22Rv1 (cell line): ENCODE measurements around the gene NBDY.
"Not testable (repeated sequence)": the region's sequence is repeated elsewhere in the genome, so short reads cannot be mapped to it uniquely, and the experiment has no call there.

Source experiments
- H3K27ac ChIP-seq: fragments of 450-650 bp; 2 replicates; pipeline ENCODE4 v1.5.1; 2017
- ZFX ChIP-seq: fragments of 450-650 bp; IDR thresholded peaks from 2 replicates; pipeline ENCODE4 v1.6.1; 2017; ENCODE audit warnings: antibody characterized with exemption, borderline replicate concordance
- TF ChIP-seq, protein P1 (sequence below): fragments of 450-650 bp; IDR thresholded peaks from 2 replicates; pipeline ENCODE4 v1.5.1; 2017; ENCODE audit warnings: mild to moderate bottlenecking

NBDY gene

DNA sequence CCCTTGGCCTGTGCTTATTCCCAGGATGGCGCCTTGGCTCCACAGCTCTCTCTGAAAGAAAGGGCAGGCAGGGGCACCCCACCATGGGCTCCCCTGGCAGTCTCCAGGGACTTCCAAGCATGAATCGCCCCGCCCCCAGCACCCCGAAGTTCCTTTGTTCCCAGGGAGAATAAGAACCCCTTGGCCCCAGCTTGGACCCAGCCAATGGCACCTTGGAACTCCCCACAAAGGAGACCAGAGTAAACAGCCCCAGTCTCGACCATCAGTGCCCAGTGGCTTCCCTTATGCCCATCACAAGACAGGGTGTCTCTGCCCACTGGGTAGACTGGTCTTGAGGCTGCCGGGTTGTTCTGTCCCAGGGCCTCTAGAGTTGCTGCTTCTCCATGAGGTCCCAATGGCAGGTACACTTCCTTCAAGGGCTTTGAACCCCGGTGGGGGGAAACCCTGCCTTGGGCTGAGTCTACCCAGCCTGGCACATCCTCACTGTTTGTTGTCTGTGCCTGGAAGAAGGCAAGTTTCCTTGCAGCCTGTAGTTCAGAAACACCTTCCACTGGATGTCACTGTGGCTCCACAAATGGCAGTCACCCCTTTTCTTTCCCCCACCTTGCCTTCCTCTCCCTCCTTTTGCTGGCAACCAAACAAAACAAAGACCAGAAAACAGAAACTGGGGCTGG is 30.8 kb downstream of the NBDY start:
- TF ChIP-seq ZFX, result no peak
- TF ChIP-seq, protein P1, sequence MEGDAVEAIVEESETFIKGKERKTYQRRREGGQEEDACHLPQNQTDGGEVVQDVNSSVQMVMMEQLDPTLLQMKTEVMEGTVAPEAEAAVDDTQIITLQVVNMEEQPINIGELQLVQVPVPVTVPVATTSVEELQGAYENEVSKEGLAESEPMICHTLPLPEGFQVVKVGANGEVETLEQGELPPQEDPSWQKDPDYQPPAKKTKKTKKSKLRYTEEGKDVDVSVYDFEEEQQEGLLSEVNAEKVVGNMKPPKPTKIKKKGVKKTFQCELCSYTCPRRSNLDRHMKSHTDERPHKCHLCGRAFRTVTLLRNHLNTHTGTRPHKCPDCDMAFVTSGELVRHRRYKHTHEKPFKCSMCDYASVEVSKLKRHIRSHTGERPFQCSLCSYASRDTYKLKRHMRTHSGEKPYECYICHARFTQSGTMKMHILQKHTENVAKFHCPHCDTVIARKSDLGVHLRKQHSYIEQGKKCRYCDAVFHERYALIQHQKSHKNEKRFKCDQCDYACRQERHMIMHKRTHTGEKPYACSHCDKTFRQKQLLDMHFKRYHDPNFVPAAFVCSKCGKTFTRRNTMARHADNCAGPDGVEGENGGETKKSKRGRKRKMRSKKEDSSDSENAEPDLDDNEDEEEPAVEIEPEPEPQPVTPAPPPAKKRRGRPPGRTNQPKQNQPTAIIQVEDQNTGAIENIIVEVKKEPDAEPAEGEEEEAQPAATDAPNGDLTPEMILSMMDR, result no peak
- H3K27ac ChIP-seq, result no peak overlapping the region

DNA sequence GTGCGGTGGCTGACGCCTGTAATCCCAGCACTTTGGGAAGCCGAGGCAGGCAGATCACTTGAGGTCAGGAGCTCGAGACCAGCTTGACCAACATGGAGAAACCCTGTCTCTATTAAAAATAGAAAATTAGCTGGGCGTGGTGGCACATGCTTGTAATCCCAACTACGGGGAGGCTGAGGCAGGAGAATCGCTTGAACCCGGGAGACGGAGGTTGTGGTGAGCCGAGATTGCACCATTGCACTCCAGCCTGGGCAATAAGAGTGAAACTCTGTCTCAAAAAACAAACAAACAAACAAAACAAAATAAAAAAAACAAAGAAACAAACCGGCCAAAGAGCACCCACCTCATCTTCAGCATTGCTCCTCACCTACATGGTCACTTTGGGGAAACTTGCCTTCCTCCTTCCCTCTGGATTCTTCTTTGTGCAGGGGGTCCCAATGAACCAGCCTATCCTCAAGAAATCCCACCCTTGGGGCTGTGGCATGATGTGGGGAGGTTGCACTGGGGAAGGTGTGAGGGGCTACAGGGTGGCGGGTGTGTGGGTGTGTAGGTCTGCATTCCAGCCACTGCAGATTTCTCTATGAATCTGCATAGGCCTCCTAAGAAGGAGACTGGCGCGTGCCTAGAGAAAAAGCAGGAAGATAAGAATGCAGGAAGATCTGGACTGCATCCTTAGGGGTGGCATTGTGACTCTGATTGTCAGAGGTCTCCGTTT is 31.5 kb downstream of the NBDY start:
- not testable (repeated sequence) for H3K27ac ChIP-seq

DNA sequence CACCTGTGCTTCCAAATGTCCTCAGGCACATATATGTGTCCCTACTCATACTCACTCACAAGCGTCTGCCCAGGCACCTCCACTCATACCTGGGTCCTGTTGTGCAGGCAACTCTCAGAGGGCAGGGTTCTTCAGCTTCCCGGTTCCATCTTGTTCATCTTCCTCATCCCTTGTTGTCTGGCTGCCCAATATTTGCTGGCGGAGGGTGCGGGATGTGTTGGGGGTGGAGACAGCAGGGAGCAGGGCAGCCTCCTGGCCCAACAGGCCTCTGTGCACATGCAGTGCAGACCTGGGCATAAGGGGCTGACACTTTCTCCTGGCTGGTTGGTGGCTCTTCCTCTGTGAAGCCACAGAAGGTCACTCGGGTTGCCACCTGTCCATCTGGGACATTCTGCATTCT is 32.1 kb downstream of the NBDY start:
- TF ChIP-seq, protein P1, result no peak
- no peak for TF ChIP-seq ZFX
- H3K27ac ChIP-seq, result no peak overlapping the region

DNA sequence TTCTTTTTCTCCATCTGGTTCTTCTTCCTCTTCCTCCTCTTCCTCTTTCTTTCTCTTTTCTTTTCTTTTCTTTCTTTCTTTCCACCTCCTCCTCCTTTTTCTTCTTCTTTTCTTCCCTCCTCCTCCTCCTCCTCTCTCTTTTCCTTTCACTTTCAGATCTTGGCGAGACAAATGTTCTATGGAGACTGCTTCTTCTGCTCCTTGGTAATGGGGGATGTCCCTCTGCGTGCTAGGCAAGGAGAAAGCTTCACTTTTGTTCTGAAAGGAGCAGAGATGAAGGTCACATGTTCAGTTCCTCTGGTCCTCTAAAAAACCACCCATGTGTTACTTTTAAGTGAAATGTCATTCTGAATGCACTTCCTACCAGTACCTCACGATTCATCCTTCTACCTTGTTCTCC is 33.2 kb downstream of the NBDY start:
- no peak overlapping the region for H3K27ac ChIP-seq
- TF ChIP-seq ZFX, result no peak
- TF ChIP-seq, protein P1, result no peak

DNA sequence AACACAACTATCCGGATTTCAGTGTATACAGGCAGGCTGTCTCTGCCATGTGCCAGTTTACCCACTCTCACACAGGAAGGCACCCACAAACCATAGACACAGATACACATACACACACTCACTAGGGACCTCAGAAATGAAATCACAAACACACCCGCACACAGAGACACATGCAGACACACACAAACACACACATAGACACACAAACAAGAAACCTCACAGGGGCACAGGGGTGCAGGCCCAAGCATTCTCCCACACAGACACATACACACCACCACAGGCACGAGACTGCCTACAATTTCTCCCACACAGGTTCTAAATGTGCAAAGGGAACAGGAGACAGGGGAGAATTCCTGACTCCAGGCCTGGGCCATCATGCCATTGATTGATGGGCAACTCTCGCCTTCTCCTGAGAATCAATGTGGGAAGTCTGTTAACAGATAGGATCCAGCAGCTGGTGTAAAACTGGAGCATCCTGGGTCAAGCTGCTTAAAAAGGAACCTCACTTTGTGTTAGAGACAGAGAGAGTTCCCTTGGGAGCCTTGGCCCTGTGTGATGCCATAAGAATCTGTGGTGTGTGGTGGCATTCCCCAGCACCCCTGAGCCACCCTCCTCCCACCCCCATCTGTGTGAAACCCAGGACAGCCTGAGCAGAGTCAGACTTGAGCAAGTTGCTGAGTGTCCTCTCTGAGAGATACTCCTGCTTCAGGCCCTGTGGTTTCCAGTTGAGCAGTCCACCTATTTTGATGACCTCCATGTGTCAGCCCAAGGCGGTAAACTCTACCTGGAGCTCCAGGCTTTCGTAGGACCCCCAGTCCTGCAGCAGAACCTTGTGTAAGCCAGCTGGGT is 33.9 kb downstream of the NBDY start:
- TF ChIP-seq, protein P1, result no peak
- TF ChIP-seq ZFX, result no peak
- H3K27ac ChIP-seq, result no peak overlapping the region

DNA sequence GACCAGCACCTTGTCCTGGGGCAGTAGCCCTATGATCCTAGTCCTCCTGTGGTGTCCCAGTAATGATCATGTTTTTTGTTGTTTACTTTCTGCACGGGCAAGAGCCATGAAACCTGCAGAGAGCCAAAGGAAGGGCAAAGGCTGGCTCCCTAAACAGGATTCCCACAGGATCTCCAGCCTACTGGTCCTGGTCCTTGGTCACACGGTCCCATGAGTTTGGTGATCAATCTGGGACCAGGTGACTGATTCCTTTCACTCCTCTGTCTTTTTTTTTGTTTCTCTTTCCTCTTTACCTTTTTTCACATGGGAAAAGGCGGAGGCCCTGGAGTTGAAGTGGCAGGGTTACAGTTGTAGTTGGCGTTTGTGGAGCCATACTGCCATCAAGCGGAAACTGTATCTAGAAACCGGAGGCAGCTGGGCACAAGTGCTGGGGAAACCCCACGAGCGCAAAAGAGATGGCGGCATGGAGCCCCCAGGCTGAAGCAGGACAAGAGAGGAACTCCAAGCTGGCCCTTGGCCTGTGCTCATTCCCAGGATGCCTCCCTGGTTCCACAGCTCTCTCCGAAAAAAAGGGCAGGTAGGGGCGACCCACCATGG is 34.6 kb downstream of the NBDY start:
- no peak for TF ChIP-seq ZFX
- TF ChIP-seq, protein P1, result no peak
- H3K27ac ChIP-seq, result no peak overlapping the region

DNA sequence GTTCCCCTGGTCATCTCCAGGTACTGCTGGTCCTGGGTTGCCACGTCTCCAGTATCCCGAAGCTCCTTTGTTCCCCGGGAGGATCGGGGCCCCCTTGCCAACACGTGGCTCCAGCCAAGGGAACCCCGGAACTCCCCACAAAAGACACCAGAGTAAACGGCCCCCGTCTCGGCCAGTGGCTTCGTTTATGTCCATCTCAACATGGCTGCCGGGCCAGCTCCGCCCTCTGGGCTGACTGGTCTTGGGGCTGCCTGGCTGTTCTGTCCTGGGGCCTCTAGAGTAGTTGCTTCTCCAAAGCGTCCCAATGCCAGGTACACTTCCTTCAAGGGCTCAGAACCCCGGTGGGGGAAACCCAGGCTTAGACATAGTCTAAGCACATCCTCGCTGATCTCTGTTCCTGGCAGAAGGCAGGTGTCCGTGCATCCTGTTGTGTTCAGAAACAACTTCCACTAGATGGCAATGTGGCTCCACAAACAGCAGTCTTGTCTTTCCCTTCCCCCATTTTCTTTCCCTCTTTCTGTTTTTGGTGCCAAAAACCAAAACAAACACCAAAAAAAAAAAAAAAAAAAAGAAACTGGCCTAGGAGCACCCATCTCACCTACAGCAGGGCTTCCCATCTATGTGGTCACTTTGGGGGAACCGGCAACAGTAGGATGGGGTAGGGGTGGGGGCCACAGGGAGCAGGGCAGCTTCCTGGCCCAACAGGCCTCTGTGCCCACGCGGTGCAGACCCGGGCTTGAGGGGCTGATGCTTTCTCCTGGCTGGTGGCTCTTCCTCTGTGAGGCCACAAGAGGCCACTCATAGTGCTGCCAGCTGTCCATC is 35.3 kb downstream of the NBDY start:
- TF ChIP-seq, protein P1, result peak; percentile 53
- no peak for TF ChIP-seq ZFX
- peak overlapping the region; percentile 42; the same call in 1 of the 2 replicates for H3K27ac ChIP-seq
